Panc1 (cell line): ENCODE data around the gene B4GALT5. TPM values are rescaled to one million over a fixed set of nuclear protein-coding genes. Genes with fewer than 3 reads are reported as not detected.

Experiments
- ATAC-seq: fragments of 200-7000 bp; cut with Tn5 transposase; 2 replicates; pipeline ENCODE4 v1.9.1; 2020; ENCODE audit warnings: mild to moderate bottlenecking, moderate library complexity
- BruUV-seq: library from RNA; stranded (reverse); fragments of 400-500 nt; replicated peaks from 2 replicates; lab custom pipeline; 2021; lab: Mats Ljungman, UMichigan
- CTCF ChIA-PET: fragments of 300-600 bp; sonication (Branson Sonifier 250); formaldehyde crosslinking; loops from one replicate; lab custom pipeline; 2022; ENCODE audit warnings: antibody characterized with exemption; lab: Charles Lee
- POLR2A ChIA-PET: fragments of 300-600 bp; sonication (Branson Sonifier 250); formaldehyde crosslinking; loops from one replicate; lab custom pipeline; 2022; ENCODE audit warnings: antibody characterized with exemption; lab: Charles Lee
- DNase-seq: peaks from one replicate; pipeline ENCODE4 v3.0.0-alpha.2; 2010; ENCODE audit warnings: low read depth, low spot score
- H3K27ac ChIP-seq: 2 replicates; pipeline ENCODE4 v1.5.1; 2011; ENCODE audit warnings: mild to moderate bottlenecking, low read length, inconsistent platforms
- H3K27me3 ChIP-seq: fragments of 200-500 bp; sonication (Bioruptor generic); 2 replicates; pipeline ENCODE4 v1.6.0; 2014; ENCODE audit warnings: low read length, inconsistent platforms; ENCODE audit not compliant: control insufficient read depth, insufficient read depth
- H3K36me3 ChIP-seq: fragments of 200-500 bp; sonication (Bioruptor generic); 2 replicates; pipeline ENCODE4 v1.5.1; 2014; ENCODE audit warnings: inconsistent platforms, mild to moderate bottlenecking, low read length, moderate library complexity; ENCODE audit not compliant: control insufficient read depth, insufficient read depth
- H3K4me1 ChIP-seq: 2 replicates; pipeline ENCODE4 v1.5.1; 2011; ENCODE audit warnings: inconsistent platforms, mild to moderate bottlenecking, low read length, moderate library complexity; ENCODE audit not compliant: control insufficient read depth, insufficient read depth
- H3K4me3 ChIP-seq, 2 experiments: 2 replicates each; pipeline ENCODE4 v1.5.1; 2011 to 2012; ENCODE audit warnings: low read depth in 2 of 2, low read length in 2 of 2, mild to moderate bottlenecking in 2 of 2, inconsistent platforms in 1 of 2, moderate library complexity in 1 of 2
- H3K9me3 ChIP-seq: fragments of 200-500 bp; sonication (Bioruptor generic); 2 replicates; pipeline ENCODE4 v1.5.1; 2014; ENCODE audit warnings: low read depth, mild to moderate bottlenecking, inconsistent platforms, low read length, moderate library complexity; ENCODE audit not compliant: control insufficient read depth, insufficient read depth
- POLR2AphosphoS5 ChIP-seq: IDR thresholded peaks from 2 replicates; pipeline ENCODE4 v1.6.1; 2012; ENCODE audit warnings: mild to moderate bottlenecking, low read depth, low read length, moderate library complexity
- SIN3A ChIP-seq: IDR thresholded peaks from 2 replicates; pipeline ENCODE4 v1.6.1; 2012; ENCODE audit warnings: low read depth, mild to moderate bottlenecking, low read length, moderate library complexity, borderline replicate concordance; ENCODE audit not compliant: insufficient read depth
- TCF7L2 ChIP-seq: IDR thresholded peaks from 2 replicates; pipeline ENCODE4 v1.6.1; 2011; ENCODE audit warnings: mild to moderate bottlenecking, low read depth, low read length, inconsistent platforms
- in situ Hi-C: cut with HindIII; loops from 2 replicates; pipeline ENCODE4 v1.10.0; 2016; ENCODE audit warnings: low sequenced_read_pairs, low pct_unique_long_range_greater_than_20kb
- intact Hi-C: fragments of 100-400 bp; cut with micrococcal nuclease; formaldehyde crosslinking; loops from one replicate; pipeline ENCODE4 v1.10.0; 2022; ENCODE audit not compliant: unreplicated experiment
- total RNA-seq: library from RNA; stranded (reverse); gene quantifications from one replicate; pipeline ENCODE4 v1.2.1, GENCODE V29; 2021; ENCODE audit not compliant: unreplicated experiment
- TF ChIP-seq, protein P1 (sequence below), 2 experiments: IDR thresholded peaks; 2 replicates each; pipeline ENCODE4 v1.6.1; 2011 to 2012; ENCODE audit warnings: low read depth in 2 of 2, control low read depth in 1 of 2, low read length in 1 of 2, mild to moderate bottlenecking in 1 of 2, moderate library complexity in 1 of 2; ENCODE audit not compliant: insufficient read depth in 1 of 2
- TF ChIP-seq, protein P2 (sequence below): fragments of 450-650 bp; IDR thresholded peaks from 2 replicates; pipeline ENCODE4 v1.5.1; 2017; ENCODE audit warnings: mild to moderate bottlenecking

B4GALT5 gene
- total RNA-seq, 1 experiment from 2014 or later = 40.0 TPM

GRCh38 chr20:49595811-49596561 is 117.7 kb downstream of the B4GALT5 start:
- ChIA-PET CTCF (no interaction called here), POLR2A (no interaction called here)

DNA sequence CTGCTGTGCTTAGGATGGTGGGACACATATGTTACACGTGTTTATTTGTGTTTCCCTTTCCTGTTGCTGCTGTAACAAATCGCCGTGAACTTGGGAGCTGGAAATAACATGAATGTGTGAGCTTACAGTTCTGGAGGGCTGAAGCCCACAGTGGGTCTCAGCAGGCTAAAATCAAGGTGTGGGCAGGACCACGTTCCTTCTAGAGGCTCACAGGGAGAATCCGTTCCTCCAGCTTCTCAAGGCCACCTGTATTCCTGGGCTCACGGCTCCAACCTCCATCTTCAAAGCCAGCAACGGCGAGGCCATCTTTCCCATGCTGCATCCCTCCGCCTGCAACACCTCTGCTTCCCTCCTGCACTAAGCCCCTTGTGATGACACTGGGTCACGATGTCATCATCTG is 118.3 kb downstream of the B4GALT5 start:
- TF ChIP-seq, protein P1, sequence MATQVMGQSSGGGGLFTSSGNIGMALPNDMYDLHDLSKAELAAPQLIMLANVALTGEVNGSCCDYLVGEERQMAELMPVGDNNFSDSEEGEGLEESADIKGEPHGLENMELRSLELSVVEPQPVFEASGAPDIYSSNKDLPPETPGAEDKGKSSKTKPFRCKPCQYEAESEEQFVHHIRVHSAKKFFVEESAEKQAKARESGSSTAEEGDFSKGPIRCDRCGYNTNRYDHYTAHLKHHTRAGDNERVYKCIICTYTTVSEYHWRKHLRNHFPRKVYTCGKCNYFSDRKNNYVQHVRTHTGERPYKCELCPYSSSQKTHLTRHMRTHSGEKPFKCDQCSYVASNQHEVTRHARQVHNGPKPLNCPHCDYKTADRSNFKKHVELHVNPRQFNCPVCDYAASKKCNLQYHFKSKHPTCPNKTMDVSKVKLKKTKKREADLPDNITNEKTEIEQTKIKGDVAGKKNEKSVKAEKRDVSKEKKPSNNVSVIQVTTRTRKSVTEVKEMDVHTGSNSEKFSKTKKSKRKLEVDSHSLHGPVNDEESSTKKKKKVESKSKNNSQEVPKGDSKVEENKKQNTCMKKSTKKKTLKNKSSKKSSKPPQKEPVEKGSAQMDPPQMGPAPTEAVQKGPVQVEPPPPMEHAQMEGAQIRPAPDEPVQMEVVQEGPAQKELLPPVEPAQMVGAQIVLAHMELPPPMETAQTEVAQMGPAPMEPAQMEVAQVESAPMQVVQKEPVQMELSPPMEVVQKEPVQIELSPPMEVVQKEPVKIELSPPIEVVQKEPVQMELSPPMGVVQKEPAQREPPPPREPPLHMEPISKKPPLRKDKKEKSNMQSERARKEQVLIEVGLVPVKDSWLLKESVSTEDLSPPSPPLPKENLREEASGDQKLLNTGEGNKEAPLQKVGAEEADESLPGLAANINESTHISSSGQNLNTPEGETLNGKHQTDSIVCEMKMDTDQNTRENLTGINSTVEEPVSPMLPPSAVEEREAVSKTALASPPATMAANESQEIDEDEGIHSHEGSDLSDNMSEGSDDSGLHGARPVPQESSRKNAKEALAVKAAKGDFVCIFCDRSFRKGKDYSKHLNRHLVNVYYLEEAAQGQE (IDR thresholded peaks at IDR 0.05; ENCODE audit: insufficient read depth in 1 of 2, low read depth in 2 of 2, low read length in 1 of 2) = no peak
- TF ChIP-seq SIN3A = no peak
- TF ChIP-seq, protein P2, sequence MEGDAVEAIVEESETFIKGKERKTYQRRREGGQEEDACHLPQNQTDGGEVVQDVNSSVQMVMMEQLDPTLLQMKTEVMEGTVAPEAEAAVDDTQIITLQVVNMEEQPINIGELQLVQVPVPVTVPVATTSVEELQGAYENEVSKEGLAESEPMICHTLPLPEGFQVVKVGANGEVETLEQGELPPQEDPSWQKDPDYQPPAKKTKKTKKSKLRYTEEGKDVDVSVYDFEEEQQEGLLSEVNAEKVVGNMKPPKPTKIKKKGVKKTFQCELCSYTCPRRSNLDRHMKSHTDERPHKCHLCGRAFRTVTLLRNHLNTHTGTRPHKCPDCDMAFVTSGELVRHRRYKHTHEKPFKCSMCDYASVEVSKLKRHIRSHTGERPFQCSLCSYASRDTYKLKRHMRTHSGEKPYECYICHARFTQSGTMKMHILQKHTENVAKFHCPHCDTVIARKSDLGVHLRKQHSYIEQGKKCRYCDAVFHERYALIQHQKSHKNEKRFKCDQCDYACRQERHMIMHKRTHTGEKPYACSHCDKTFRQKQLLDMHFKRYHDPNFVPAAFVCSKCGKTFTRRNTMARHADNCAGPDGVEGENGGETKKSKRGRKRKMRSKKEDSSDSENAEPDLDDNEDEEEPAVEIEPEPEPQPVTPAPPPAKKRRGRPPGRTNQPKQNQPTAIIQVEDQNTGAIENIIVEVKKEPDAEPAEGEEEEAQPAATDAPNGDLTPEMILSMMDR = no peak
- BruUV-seq = no TSS peak
- Histone ChIP-seq H3K27ac (no peak overlapping the region; the same call in 1 of the 2 replicates), H3K4me1 (peaks cover 12% of the 10 kb centered on the region), H3K9me3 (no peaks in the 10 kb centered on the region), H3K4me3 (no peak overlapping the region), H3K27me3 (no peaks in the 10 kb centered on the region), H3K36me3 (no peaks in the 10 kb centered on the region)
- intact Hi-C loops (no loop called here), in situ Hi-C loops (no loop called here)
- ChIA-PET CTCF (interaction anchor here (0.6 kb wide), 1 partner anchor 79 kb away, joined by 3 read pairs; no protein-coding TSS in a partner anchor), POLR2A (no interaction called here)
- ATAC-seq (no peak), DNase-seq (no peak)

More at GRCh38 chr20:49595811-49596561, 117.7 kb downstream of the B4GALT5 start:
- ATAC-seq (no peak), DNase-seq (no peak)
- H3K27ac ChIP-seq = no peak overlapping the region; the same call in 1 of the 2 replicates
- in situ Hi-C loops (no loop called here), intact Hi-C loops (no loop called here)
- peaks cover 12% of the 10 kb centered on the region for H3K4me1 ChIP-seq
- no peaks in the 10 kb centered on the region for H3K9me3 ChIP-seq
- no peaks in the 10 kb centered on the region for H3K27me3 ChIP-seq
- H3K36me3 ChIP-seq = no peaks in the 10 kb centered on the region
- no peak overlapping the region for H3K4me3 ChIP-seq
- no TSS peak for BruUV-seq
- TF ChIP-seq POLR2AphosphoS5 (no peak), SIN3A (no peak), TCF7L2 (no peak)
- TF ChIP-seq, protein P2 = no peak
- TF ChIP-seq, protein P1 (IDR thresholded peaks at IDR 0.05; ENCODE audit: insufficient read depth in 1 of 2, low read depth in 2 of 2, low read length in 1 of 2) = no peak
